ENCODE measurements around the gene SLC22A17.

SLC22A17 gene

GRCh38 chr14:23297096-23297495 is 55.6 kb downstream of the SLC22A17 start:
- no peak overlapping the region for H3K4me3 ChIP-seq (ENCODE audit: low read depth in 1 of 2, low read length in 1 of 2)
- no peaks in the 10 kb centered on the region for H3K27me3 ChIP-seq
- H3K36me3 ChIP-seq = peaks cover 16% of the 10 kb centered on the region
- no peak overlapping the region for H3K27ac ChIP-seq
- no peak for TF ChIP-seq CTCF (IDR thresholded peaks at IDR 0.05)
- peaks cover 22 to 44% of the 10 kb centered on the region in 2 experiments for H3K4me1 ChIP-seq (ENCODE audit: control insufficient read depth in 1 of 2, insufficient read depth in 1 of 2, low read depth in 1 of 2, low read length in 1 of 2)
- no peaks in the 10 kb centered on the region for H3K9me3 ChIP-seq

All from neutrophil (primary cell).